GM23338 (cell line): ENCODE results near the gene PXMP4. TPM values are rescaled to one million over a fixed set of nuclear protein-coding genes. Genes with fewer than 3 reads are reported as not detected.
A peak's percentile ranks its signal among the peaks of the same experiment; 100 is the strongest.

Experiments used
- ATAC-seq: fragments of 200-7000 bp; cut with Tn5 transposase; 3 replicates; pipeline ENCODE4 v1.9.1; 2020
- DNase-seq: peaks from one replicate; pipeline ENCODE4 v3.0.0-alpha.2; 2015; ENCODE audit warnings: low spot score
- H2AFZ ChIP-seq: fragments of 200-600 bp; sonication (generic); 2 replicates; pipeline ENCODE4 v1.8.0; 2016; ENCODE audit warnings: antibody characterized with exemption, mild to moderate bottlenecking, moderate library complexity
- H3F3A ChIP-seq: fragments of 200-600 bp; sonication (generic); replicated peaks from 2 replicates; pipeline ENCODE4 v1.8.0; 2017; ENCODE audit warnings: antibody characterized with exemption, mixed run types, low read depth
- H3K27ac ChIP-seq: fragments of 200-600 bp; sonication (generic); 2 replicates; pipeline ENCODE4 v1.6.1; 2016; ENCODE audit warnings: low read depth
- H3K27me3 ChIP-seq: fragments of 200-600 bp; sonication (generic); 2 replicates; pipeline ENCODE4 v1.8.0; 2016; ENCODE audit warnings: mild to moderate bottlenecking, mixed run types, moderate library complexity; ENCODE audit not compliant: insufficient read depth
- H3K36me3 ChIP-seq: fragments of 200-600 bp; sonication (generic); 2 replicates; pipeline ENCODE4 v1.8.0; 2016; ENCODE audit warnings: mild to moderate bottlenecking; ENCODE audit not compliant: insufficient read depth
- H3K4me1 ChIP-seq: fragments of 200-600 bp; sonication (generic); 2 replicates; pipeline ENCODE4 v1.8.0; 2016; ENCODE audit warnings: mild to moderate bottlenecking, moderate library complexity; ENCODE audit not compliant: insufficient read depth
- H3K4me2 ChIP-seq: fragments of 200-600 bp; sonication (generic); 2 replicates; pipeline ENCODE4 v1.7.1; 2017; ENCODE audit warnings: mixed run types
- H3K4me3 ChIP-seq: fragments of 200-600 bp; sonication (generic); 2 replicates; pipeline ENCODE4 v1.6.1; 2016; ENCODE audit warnings: mixed run types
- H3K79me2 ChIP-seq: fragments of 200-600 bp; sonication (generic); replicated peaks from 2 replicates; pipeline ENCODE4 v1.8.0; 2017; ENCODE audit warnings: mild to moderate bottlenecking; ENCODE audit not compliant: insufficient read depth
- H3K9me2 ChIP-seq: fragments of 200-600 bp; sonication (generic); 2 replicates; pipeline ENCODE4 v1.8.0; 2017; ENCODE audit not compliant: insufficient read depth
- H4K20me1 ChIP-seq: fragments of 200-600 bp; sonication (generic); replicated peaks from 2 replicates; pipeline ENCODE4 v1.8.0; 2017; ENCODE audit warnings: mild to moderate bottlenecking; ENCODE audit not compliant: insufficient read depth
- H3K27ac Mint-ChIP-seq: 2 replicates; pipeline ENCODE4 v1.8.0; 2020; ENCODE audit warnings: inconsistent platforms, mild to moderate bottlenecking, moderate library complexity, mixed read lengths
- H3K27me3 Mint-ChIP-seq: 3 replicates; pipeline ENCODE4 v1.8.0; 2022; ENCODE audit warnings: low read depth, mild to moderate bottlenecking, moderate library complexity, mixed read lengths, inconsistent platforms; ENCODE audit not compliant: insufficient read depth, poor library complexity
- H3K36me3 Mint-ChIP-seq: 3 replicates; pipeline ENCODE4 v1.8.0; 2021; ENCODE audit warnings: low read depth, mild to moderate bottlenecking, inconsistent platforms, moderate library complexity, mixed read lengths
- H3K4me1 Mint-ChIP-seq: 3 replicates; pipeline ENCODE4 v1.8.0; 2020; ENCODE audit warnings: mild to moderate bottlenecking, inconsistent platforms, mixed read lengths
- H3K4me3 Mint-ChIP-seq: 3 replicates; pipeline ENCODE4 v1.8.0; 2021; ENCODE audit warnings: moderate library complexity, mild to moderate bottlenecking, inconsistent platforms, mixed read lengths
- H3K9me3 Mint-ChIP-seq: 3 replicates; pipeline ENCODE4 v1.8.0; 2020; ENCODE audit warnings: moderate library complexity, mild to moderate bottlenecking, inconsistent platforms, mixed read lengths
- EZH2phosphoT487 ChIP-seq: fragments of 200-600 bp; sonication (generic); IDR thresholded peaks from one replicate; pipeline ENCODE4 v1.8.1; 2018; ENCODE audit warnings: antibody characterized with exemption; ENCODE audit not compliant: unreplicated experiment
- ZNF114 ChIP-seq: fragments of 250-450 bp; sonication (Bioruptor Pico); IDR thresholded peaks from 2 replicates; pipeline ENCODE4 v1.5.0; 2020; ENCODE audit warnings: mild to moderate bottlenecking, moderate library complexity
- ZNF331 ChIP-seq: fragments of 250-450 bp; sonication (Bioruptor Pico); IDR thresholded peaks from 2 replicates; pipeline ENCODE4 v1.5.0; 2020; ENCODE audit warnings: low read depth, mild to moderate bottlenecking, moderate library complexity
- polyA plus RNA-seq: library from polyadenylated mRNA; unstranded; fragments of >200 nt; fragmentation: Nextera tagmentation; extraction: Ambion mirVana; gene quantifications from 2 replicates; pipeline ENCODE4 v1.2.1, GENCODE V29; 2016
- total RNA-seq: library from RNA; depleted of rRNA; stranded (reverse); fragments of >200 nt; shearing (Covaris generic); gene quantifications from 2 replicates; pipeline ENCODE4 v1.2.3, GENCODE V29; 2014
- TF ChIP-seq, protein P1 (sequence below): IDR thresholded peaks from 2 replicates; pipeline ENCODE4 v1.6.1; 2016; ENCODE audit warnings: antibody characterized with exemption
- TF ChIP-seq, protein P2 (sequence below): fragments of 250-450 bp; sonication (Bioruptor Pico); IDR thresholded peaks from 2 replicates; pipeline ENCODE4 v1.5.0; 2020; ENCODE audit warnings: mild to moderate bottlenecking, moderate library complexity

Gene PXMP4
- total and polyA plus RNA-seq, 2 experiments from 2014 or later: 1.2 to 3.5 TPM

DNA sequence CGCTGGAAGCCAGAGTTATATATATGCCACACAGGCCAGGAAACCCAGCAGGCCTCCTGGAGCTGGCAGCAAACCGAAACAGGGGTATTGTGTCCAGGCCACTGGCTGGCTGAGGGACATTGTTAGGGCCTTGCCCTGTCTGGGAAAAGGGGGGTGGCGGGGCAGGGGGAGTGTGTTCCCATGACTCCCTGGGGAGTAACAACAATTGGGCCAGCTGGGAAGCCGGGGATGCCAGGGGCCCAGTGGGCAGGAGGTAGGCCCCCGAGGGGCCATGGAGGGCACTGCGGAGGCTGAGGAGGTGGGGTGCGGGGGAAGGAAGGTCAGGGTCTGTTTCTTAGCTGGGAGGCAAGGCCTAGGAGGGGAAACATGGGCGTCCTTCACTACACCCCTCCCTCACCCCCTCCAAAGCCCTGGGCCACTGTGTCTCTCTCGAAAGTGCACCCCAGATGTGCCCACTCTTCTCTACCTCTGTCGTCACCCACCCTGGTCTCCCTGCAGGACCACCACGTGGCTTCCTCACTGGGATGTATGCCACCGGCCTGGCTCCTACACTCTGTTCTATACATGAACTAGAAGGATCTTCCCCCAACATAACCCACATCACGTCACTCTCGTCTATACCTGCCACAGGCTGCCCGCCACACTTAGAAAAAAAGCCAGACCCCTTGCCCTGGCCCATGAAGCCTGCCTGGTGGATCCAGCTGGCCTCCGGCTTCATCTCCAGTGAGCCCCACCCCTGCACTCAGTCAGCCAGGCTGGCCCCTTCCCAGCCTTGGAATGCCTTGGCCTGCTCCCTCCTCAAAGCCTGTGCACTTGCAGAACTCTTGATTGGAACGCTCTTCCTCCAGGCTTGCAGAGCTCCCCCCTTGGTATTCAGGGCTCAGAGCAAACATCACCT lies 26.1 kb downstream of the PXMP4 start:
- H3K9me2 ChIP-seq: no peaks in the 10 kb centered on the region
- no peaks in the 10 kb centered on the region for H4K20me1 ChIP-seq
- H3K27me3 Mint-ChIP-seq: peaks cover 15% of the 10 kb centered on the region
- no peak overlapping the region for H3K4me3 Mint-ChIP-seq
- peaks cover 18% of the 10 kb centered on the region for H3K4me1 Mint-ChIP-seq
- TF ChIP-seq, protein P1, sequence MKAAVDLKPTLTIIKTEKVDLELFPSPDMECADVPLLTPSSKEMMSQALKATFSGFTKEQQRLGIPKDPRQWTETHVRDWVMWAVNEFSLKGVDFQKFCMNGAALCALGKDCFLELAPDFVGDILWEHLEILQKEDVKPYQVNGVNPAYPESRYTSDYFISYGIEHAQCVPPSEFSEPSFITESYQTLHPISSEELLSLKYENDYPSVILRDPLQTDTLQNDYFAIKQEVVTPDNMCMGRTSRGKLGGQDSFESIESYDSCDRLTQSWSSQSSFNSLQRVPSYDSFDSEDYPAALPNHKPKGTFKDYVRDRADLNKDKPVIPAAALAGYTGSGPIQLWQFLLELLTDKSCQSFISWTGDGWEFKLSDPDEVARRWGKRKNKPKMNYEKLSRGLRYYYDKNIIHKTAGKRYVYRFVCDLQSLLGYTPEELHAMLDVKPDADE: no peak
- TF ChIP-seq EZH2phosphoT487 (no peak), ZNF331 (CRISPR knock-in tag) (no peak), ZNF114 (no peak)
- TF ChIP-seq, protein P2, sequence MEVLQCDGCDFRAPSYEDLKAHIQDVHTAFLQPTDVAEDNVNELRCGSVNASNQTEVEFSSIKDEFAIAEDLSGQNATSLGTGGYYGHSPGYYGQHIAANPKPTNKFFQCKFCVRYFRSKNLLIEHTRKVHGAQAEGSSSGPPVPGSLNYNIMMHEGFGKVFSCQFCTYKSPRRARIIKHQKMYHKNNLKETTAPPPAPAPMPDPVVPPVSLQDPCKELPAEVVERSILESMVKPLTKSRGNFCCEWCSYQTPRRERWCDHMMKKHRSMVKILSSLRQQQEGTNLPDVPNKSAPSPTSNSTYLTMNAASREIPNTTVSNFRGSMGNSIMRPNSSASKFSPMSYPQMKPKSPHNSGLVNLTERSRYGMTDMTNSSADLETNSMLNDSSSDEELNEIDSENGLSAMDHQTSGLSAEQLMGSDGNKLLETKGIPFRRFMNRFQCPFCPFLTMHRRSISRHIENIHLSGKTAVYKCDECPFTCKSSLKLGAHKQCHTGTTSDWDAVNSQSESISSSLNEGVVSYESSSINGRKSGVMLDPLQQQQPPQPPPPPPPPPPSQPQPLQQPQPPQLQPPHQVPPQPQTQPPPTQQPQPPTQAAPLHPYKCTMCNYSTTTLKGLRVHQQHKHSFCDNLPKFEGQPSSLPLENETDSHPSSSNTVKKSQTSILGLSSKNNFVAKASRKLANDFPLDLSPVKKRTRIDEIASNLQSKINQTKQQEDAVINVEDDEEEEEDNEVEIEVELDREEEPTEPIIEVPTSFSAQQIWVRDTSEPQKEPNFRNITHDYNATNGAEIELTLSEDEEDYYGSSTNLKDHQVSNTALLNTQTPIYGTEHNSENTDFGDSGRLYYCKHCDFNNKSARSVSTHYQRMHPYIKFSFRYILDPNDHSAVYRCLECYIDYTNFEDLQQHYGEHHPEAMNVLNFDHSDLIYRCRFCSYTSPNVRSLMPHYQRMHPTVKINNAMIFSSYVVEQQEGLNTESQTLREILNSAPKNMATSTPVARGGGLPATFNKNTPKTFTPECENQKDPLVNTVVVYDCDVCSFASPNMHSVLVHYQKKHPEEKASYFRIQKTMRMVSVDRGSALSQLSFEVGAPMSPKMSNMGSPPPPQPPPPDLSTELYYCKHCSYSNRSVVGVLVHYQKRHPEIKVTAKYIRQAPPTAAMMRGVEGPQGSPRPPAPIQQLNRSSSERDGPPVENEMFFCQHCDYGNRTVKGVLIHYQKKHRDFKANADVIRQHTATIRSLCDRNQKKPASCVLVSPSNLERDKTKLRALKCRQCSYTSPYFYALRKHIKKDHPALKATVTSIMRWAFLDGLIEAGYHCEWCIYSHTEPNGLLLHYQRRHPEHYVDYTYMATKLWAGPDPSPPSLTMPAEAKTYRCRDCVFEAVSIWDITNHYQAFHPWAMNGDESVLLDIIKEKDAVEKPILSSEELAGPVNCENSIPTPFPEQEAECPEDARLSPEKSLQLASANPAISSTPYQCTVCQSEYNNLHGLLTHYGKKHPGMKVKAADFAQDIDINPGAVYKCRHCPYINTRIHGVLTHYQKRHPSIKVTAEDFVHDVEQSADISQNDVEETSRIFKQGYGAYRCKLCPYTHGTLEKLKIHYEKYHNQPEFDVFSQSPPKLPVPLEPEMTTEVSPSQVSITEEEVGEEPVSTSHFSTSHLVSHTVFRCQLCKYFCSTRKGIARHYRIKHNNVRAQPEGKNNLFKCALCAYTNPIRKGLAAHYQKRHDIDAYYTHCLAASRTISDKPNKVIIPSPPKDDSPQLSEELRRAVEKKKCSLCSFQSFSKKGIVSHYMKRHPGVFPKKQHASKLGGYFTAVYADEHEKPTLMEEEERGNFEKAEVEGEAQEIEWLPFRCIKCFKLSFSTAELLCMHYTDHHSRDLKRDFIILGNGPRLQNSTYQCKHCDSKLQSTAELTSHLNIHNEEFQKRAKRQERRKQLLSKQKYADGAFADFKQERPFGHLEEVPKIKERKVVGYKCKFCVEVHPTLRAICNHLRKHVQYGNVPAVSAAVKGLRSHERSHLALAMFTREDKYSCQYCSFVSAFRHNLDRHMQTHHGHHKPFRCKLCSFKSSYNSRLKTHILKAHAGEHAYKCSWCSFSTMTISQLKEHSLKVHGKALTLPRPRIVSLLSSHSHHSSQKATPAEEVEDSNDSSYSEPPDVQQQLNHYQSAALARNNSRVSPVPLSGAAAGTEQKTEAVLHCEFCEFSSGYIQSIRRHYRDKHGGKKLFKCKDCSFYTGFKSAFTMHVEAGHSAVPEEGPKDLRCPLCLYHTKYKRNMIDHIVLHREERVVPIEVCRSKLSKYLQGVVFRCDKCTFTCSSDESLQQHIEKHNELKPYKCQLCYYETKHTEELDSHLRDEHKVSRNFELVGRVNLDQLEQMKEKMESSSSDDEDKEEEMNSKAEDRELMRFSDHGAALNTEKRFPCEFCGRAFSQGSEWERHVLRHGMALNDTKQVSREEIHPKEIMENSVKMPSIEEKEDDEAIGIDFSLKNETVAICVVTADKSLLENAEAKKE (CRISPR knock-in tag): no peak
- H3K36me3 Mint-ChIP-seq: peaks cover 9% of the 10 kb centered on the region
- H3K36me3 ChIP-seq: no peaks in the 10 kb centered on the region
- H3F3A ChIP-seq: no peaks in the 10 kb centered on the region
- no peaks in the 10 kb centered on the region for H3K79me2 ChIP-seq
- H2AFZ ChIP-seq: peak overlapping the region; percentile 80
- peaks cover 19% of the 10 kb centered on the region for H3K9me3 Mint-ChIP-seq
- H3K4me3 ChIP-seq: no peak overlapping the region
- no peak overlapping the region for H3K27ac ChIP-seq
- no peak overlapping the region for H3K4me2 ChIP-seq
- peak; percentile 45 for DNase-seq
- ATAC-seq: peak; percentile 81
- peaks cover 7% of the 10 kb centered on the region for H3K4me1 ChIP-seq
- peak overlapping the region; percentile 2; the same call in 1 of the 2 replicates for H3K27ac Mint-ChIP-seq
- no peaks in the 10 kb centered on the region for H3K27me3 ChIP-seq
